ENCODE data around the gene SOST. TPM values are rescaled to one million over a fixed set of nuclear protein-coding genes. Genes with fewer than 3 reads are reported as not detected.

The SOST gene
- 0.23 TPM for total RNA-seq

GRCh38 chr17:43758497-43759174 lies at the start of gene SOST:
Gene SOST, minus strand, starts transcription at chr17:43758791. Its CDS starts 50 bp downstream, at chr17:43758741.

GRCh38 chr17:43780135-43780534 lies 21.5 kb upstream of the SOST start, which contains the start of gene CFAP97D1:
Gene CFAP97D1, plus strand, starts transcription at chr17:43780435. Its CDS starts 28 bp downstream, at chr17:43780463.

GRCh38 chr17:43778337-43779144 lies 19.9 kb upstream of the SOST start, which contains the start of gene DUSP3:
Gene DUSP3, minus strand, starts transcription at chr17:43778977. Its CDS starts 53 bp downstream, at chr17:43778924.

Other genes with a start within 250 kb of the SOST start
- gene ETV4, start 212.5 kb downstream of the SOST start, total RNA-seq = 0.46 TPM
- gene MEOX1, start 96.9 kb downstream of the SOST start, total RNA-seq = not detected
- gene DUSP3, start 20.2 kb upstream of the SOST start, total RNA-seq = 42.2 TPM
- gene CFAP97D1, start 21.6 kb upstream of the SOST start, total RNA-seq = not detected
- gene MPP3, start 74.4 kb upstream of the SOST start, total RNA-seq = 29.8 TPM
- gene CD300LG, start 88.4 kb upstream of the SOST start, total RNA-seq = not detected
- gene MPP2, start 148.7 kb upstream of the SOST start, total RNA-seq = 35.8 TPM
- gene PPY, start 183.7 kb upstream of the SOST start, total RNA-seq = not detected
- not detected for gene PYY, start 195.1 kb upstream of the SOST start, total RNA-seq
- gene NAGS, start 245.8 kb upstream of the SOST start, total RNA-seq = 4.8 TPM

Data from diencephalon (tissue), 1 donor.